Stimulated activated CD4-positive, alpha-beta T cell treated with anti-CD3 and anti-CD28 coated beads, TNF-alpha, amount 100 ng/mL, for 24 hours (primary cell): Measurements from ENCODE around the gene UBAC2.

ENCODE experiments used
- DNase-seq, 3 experiments: peaks; one replicate each; pipeline ENCODE4 v3.0.0-alpha.2; 2020; ENCODE audit warnings: low read depth in 3 of 3

The UBAC2 gene

GRCh38 chr13:99200432-99201167 is at the start of gene UBAC2:
Gene UBAC2, plus strand, starts transcription at chr13:99200854. Its CDS starts 55 bp downstream, at chr13:99200909.
- DNase-seq, result peak; percentile 89 to 95 (median 94)

- peak in 1 of 3 experiments; percentile 4 for DNase-seq
Observed at GRCh38 chr13:99151516-99151915, 49.1 kb upstream of the UBAC2 start.

GRCh38 chr13:99153219-99153618 is 47.4 kb upstream of the UBAC2 start:
- no peak for DNase-seq

GRCh38 chr13:99154064-99154463 is 46.6 kb upstream of the UBAC2 start:
- DNase-seq, result no peak

- no peak for DNase-seq
Observed at GRCh38 chr13:99155821-99156220, 44.8 kb upstream of the UBAC2 start.

GRCh38 chr13:99157046-99157445 is 43.6 kb upstream of the UBAC2 start:
- no peak for DNase-seq

GRCh38 chr13:99158846-99159245 is 41.8 kb upstream of the UBAC2 start:
- no peak for DNase-seq

GRCh38 chr13:99159331-99160061 is 41.2 kb upstream of the UBAC2 start:
- DNase-seq, result no peak

GRCh38 chr13:99160415-99160814 is 40.2 kb upstream of the UBAC2 start:
- DNase-seq, result no peak

- no peak for DNase-seq
Observed at GRCh38 chr13:99161512-99161911, 39.1 kb upstream of the UBAC2 start.

GRCh38 chr13:99162567-99163361 is 37.9 kb upstream of the UBAC2 start:
- no peak for DNase-seq

- no peak for DNase-seq
Observed at GRCh38 chr13:99164226-99164625, 36.4 kb upstream of the UBAC2 start.

- no peak for DNase-seq
Observed at GRCh38 chr13:99165753-99166587, 34.7 kb upstream of the UBAC2 start.

- no peak for DNase-seq
Observed at GRCh38 chr13:99172951-99173350, 27.7 kb upstream of the UBAC2 start.

- DNase-seq, result no peak
Observed at GRCh38 chr13:99173606-99174005, 27.0 kb upstream of the UBAC2 start.

- no peak for DNase-seq
Observed at GRCh38 chr13:99174533-99175100, 26.0 kb upstream of the UBAC2 start.

GRCh38 chr13:99176309-99177276 is 24.1 kb upstream of the UBAC2 start:
- DNase-seq, result peak; percentile 55 to 74 (median 68)

- DNase-seq, result no peak
Observed at GRCh38 chr13:99178636-99179035, 22.0 kb upstream of the UBAC2 start.

GRCh38 chr13:99179460-99179859 is 21.2 kb upstream of the UBAC2 start:
- no peak for DNase-seq

- no peak for DNase-seq
Observed at GRCh38 chr13:99182439-99182838, 18.2 kb upstream of the UBAC2 start.
